ENCODE data around the gene CYB5RL. TPM values are rescaled to one million over a fixed set of nuclear protein-coding genes. Genes with fewer than 3 reads are reported as not detected.

Gene CYB5RL
- total RNA-seq, 1 donor from 2014 or later, result 3.9 TPM

DNA sequence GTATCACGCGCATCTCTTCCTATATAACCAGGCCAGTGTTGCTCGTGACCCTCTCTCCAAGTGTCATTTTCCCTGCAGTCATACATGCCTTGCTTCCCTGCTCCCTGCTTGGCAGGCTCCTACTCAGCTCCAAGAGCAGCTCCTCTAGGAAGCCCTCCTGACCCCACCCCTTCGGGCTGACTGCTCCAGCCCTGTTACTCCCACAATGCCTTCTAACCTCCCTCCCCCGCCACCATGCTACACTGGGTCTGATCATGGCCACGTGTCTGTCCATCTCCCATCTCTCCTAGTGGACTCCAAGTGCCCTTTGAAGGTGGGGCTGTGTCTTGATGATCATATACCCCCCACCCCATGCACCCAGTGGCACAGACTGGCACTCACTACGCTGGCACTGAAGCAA, 44.8 kb upstream of the CYB5RL start:
- peaks cover 6% of the 10 kb centered on the region for H3K4me1 ChIP-seq (ENCODE audit: insufficient read depth, low read length)
- peaks cover 24% of the 10 kb centered on the region for H3K36me3 Mint-ChIP-seq (ENCODE audit: low read depth, unreplicated experiment)
- no peaks in the 10 kb centered on the region for H3K79me2 ChIP-seq (ENCODE audit: insufficient read depth, low read length)
- H4K20me1 ChIP-seq (ENCODE audit: insufficient read depth, low read length), result no peaks in the 10 kb centered on the region
- TF ChIP-seq CTCF (IDR thresholded peaks at IDR 0.05; ENCODE audit: insufficient read depth, low read depth, low read length), result no peak
- no peak for TF ChIP-seq EZH2 (IDR thresholded peaks at IDR 0.05; ENCODE audit: insufficient read depth, low read length)
- H3K9me3 Mint-ChIP-seq (ENCODE audit: unreplicated experiment), result no peaks in the 10 kb centered on the region
- H3K27me3 ChIP-seq (ENCODE audit: insufficient read depth, low read length), result no peaks in the 10 kb centered on the region
- H3K27ac ChIP-seq (ENCODE audit: low read depth, low read length), result no peak overlapping the region
- H3K9ac ChIP-seq (ENCODE audit: low read length), result no peak overlapping the region
- no peak overlapping the region for H3K27ac Mint-ChIP-seq (ENCODE audit: unreplicated experiment)
- no peak overlapping the region for H3K4me3 Mint-ChIP-seq (ENCODE audit: unreplicated experiment)
- H3K4me1 Mint-ChIP-seq (ENCODE audit: low read depth, unreplicated experiment), result peaks cover 17% of the 10 kb centered on the region
- no peak overlapping the region for H2AFZ ChIP-seq (ENCODE audit: low read depth, low read length)
- H3K4me2 ChIP-seq (ENCODE audit: low read length), result no peak overlapping the region
- H3K9me3 ChIP-seq (ENCODE audit: insufficient read depth, low read depth, low read length), result no peaks in the 10 kb centered on the region
- H3K36me3 ChIP-seq (ENCODE audit: insufficient read depth, low read length), result no peaks in the 10 kb centered on the region
- DNase-seq (ENCODE audit: low read depth), result no peak
- no peaks in the 10 kb centered on the region for H3K27me3 Mint-ChIP-seq (ENCODE audit: low read depth, unreplicated experiment)
- no peak overlapping the region for H3K4me3 ChIP-seq (ENCODE audit: insufficient read depth, low read depth, low read length)
- FAIRE-seq, result no peak

- Histone ChIP-seq H3K27ac (ENCODE audit: low read depth, low read length) (no peak overlapping the region), H3K4me1 (ENCODE audit: insufficient read depth, low read length) (peaks cover 9% of the 10 kb centered on the region), H3K9ac (ENCODE audit: low read length) (no peak overlapping the region), H3K27me3 (ENCODE audit: insufficient read depth, low read length) (no peaks in the 10 kb centered on the region), H3K79me2 (ENCODE audit: insufficient read depth, low read length) (no peaks in the 10 kb centered on the region), H2AFZ (ENCODE audit: low read depth, low read length) (no peak overlapping the region), H4K20me1 (ENCODE audit: insufficient read depth, low read length) (no peaks in the 10 kb centered on the region), H3K9me3 (ENCODE audit: insufficient read depth, low read depth, low read length) (no peaks in the 10 kb centered on the region), H3K4me2 (ENCODE audit: low read length) (no peak overlapping the region), H3K36me3 (ENCODE audit: insufficient read depth, low read length) (no peaks in the 10 kb centered on the region), H3K4me3 (ENCODE audit: insufficient read depth, low read depth, low read length) (no peak overlapping the region)
- H3K27ac Mint-ChIP-seq (ENCODE audit: unreplicated experiment), result no peak overlapping the region
- peaks cover 14% of the 10 kb centered on the region for H3K4me1 Mint-ChIP-seq (ENCODE audit: low read depth, unreplicated experiment)
- H3K27me3 Mint-ChIP-seq (ENCODE audit: low read depth, unreplicated experiment), result no peaks in the 10 kb centered on the region
- peaks cover 22% of the 10 kb centered on the region for H3K36me3 Mint-ChIP-seq (ENCODE audit: low read depth, unreplicated experiment)
- H3K4me3 Mint-ChIP-seq (ENCODE audit: unreplicated experiment), result no peak overlapping the region
- FAIRE-seq (no peak), DNase-seq (ENCODE audit: low read depth) (no peak)
- TF ChIP-seq EZH2 (IDR thresholded peaks at IDR 0.05; ENCODE audit: insufficient read depth, low read length) (no peak), CTCF (IDR thresholded peaks at IDR 0.05; ENCODE audit: insufficient read depth, low read depth, low read length) (no peak)
- no peaks in the 10 kb centered on the region for H3K9me3 Mint-ChIP-seq (ENCODE audit: unreplicated experiment)
Measured at GRCh38 chr1:54243022-54243421, 43.2 kb upstream of the CYB5RL start.

DNA sequence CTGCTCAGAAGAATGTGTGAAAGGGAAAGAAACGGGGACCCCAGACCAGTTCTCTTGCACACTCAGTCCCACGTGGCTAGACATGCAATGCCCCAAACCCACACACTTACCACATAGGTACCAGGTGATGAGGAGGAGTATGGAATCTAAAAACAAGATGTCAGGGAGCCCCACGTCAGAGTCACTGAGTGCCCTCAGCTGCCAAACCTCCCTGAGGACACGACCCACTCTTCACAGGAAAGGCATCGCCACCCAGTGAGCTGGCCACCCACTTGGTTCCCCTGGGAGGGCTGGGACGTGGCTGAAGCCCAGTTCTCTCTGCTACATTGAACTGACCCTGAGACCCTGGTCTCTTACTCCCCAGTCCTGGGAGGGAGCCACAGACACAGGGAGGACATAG, 41.5 kb upstream of the CYB5RL start:
- H3K27ac Mint-ChIP-seq (ENCODE audit: unreplicated experiment), result no peak overlapping the region
- H3K4me1 ChIP-seq (ENCODE audit: insufficient read depth, low read length), result peaks cover 9% of the 10 kb centered on the region
- TF ChIP-seq CTCF (IDR thresholded peaks at IDR 0.05; ENCODE audit: insufficient read depth, low read depth, low read length) (no peak), EZH2 (IDR thresholded peaks at IDR 0.05; ENCODE audit: insufficient read depth, low read length) (no peak)

More for the DNA sequence above, 41.5 kb upstream of the CYB5RL start:
- Histone ChIP-seq H3K27me3 (ENCODE audit: insufficient read depth, low read length) (no peaks in the 10 kb centered on the region), H2AFZ (ENCODE audit: low read depth, low read length) (no peak overlapping the region), H4K20me1 (ENCODE audit: insufficient read depth, low read length) (no peaks in the 10 kb centered on the region), H3K4me2 (ENCODE audit: low read length) (no peak overlapping the region), H3K9ac (ENCODE audit: low read length) (no peak overlapping the region), H3K36me3 (ENCODE audit: insufficient read depth, low read length) (peaks cover 7% of the 10 kb centered on the region), H3K4me3 (ENCODE audit: insufficient read depth, low read depth, low read length) (no peak overlapping the region), H3K9me3 (ENCODE audit: insufficient read depth, low read depth, low read length) (no peaks in the 10 kb centered on the region), H3K79me2 (ENCODE audit: insufficient read depth, low read length) (no peaks in the 10 kb centered on the region), H3K27ac (ENCODE audit: low read depth, low read length) (no peak overlapping the region)
- H3K4me3 Mint-ChIP-seq (ENCODE audit: unreplicated experiment), result no peak overlapping the region
- no peaks in the 10 kb centered on the region for H3K9me3 Mint-ChIP-seq (ENCODE audit: unreplicated experiment)
- H3K36me3 Mint-ChIP-seq (ENCODE audit: low read depth, unreplicated experiment), result peaks cover 31% of the 10 kb centered on the region
- DNase-seq (ENCODE audit: low read depth), result no peak
- FAIRE-seq, result no peak
- peaks cover 12% of the 10 kb centered on the region for H3K4me1 Mint-ChIP-seq (ENCODE audit: low read depth, unreplicated experiment)
- no peaks in the 10 kb centered on the region for H3K27me3 Mint-ChIP-seq (ENCODE audit: low read depth, unreplicated experiment)

All from astrocyte (in vitro differentiated cells and primary cell).